WTC11 (cell line): Measurements from ENCODE around the gene LHX2. TPM values are rescaled to one million over a fixed set of nuclear protein-coding genes. Genes with fewer than 3 reads are reported as not detected.

Experiments
- ATAC-seq: fragments of 200-7000 bp; cut with Tn5 transposase; 2 replicates; pipeline ENCODE4 v1.10.0; 2021; ENCODE audit warnings: mild to moderate bottlenecking, moderate library complexity
- CTCF ChIA-PET: fragments of 300-600 bp; sonication (Branson Sonifier 250); formaldehyde crosslinking; loops from one replicate; lab custom pipeline; 2021; ENCODE audit warnings: antibody characterized with exemption; lab: Charles Lee
- POLR2A ChIA-PET: fragments of 350-600 bp; sonication (Branson Sonifier 250); formaldehyde crosslinking; loops from one replicate; lab custom pipeline; 2021; ENCODE audit warnings: antibody characterized with exemption; lab: Charles Lee
- DNase-seq: peaks from one replicate; pipeline ENCODE4 v3.0.0; 2021; ENCODE audit warnings: low spot score
- H3K27ac Mint-ChIP-seq: 2 replicates; pipeline ENCODE4 v1.8.0; 2021; ENCODE audit warnings: mixed read lengths
- H3K27me3 Mint-ChIP-seq: 2 replicates; pipeline ENCODE4 v1.8.0; 2021; ENCODE audit warnings: low read depth, mild to moderate bottlenecking, moderate library complexity, mixed read lengths
- H3K36me3 Mint-ChIP-seq: 2 replicates; pipeline ENCODE4 v1.8.0; 2021; ENCODE audit warnings: mixed read lengths
- H3K4me1 Mint-ChIP-seq: 2 replicates; pipeline ENCODE4 v1.8.0; 2022; ENCODE audit warnings: mixed read lengths
- H3K4me3 Mint-ChIP-seq: 2 replicates; pipeline ENCODE4 v1.8.0; 2021; ENCODE audit warnings: mild to moderate bottlenecking, moderate library complexity, mixed read lengths
- H3K9me3 Mint-ChIP-seq: 2 replicates; pipeline ENCODE4 v1.8.0; 2021; ENCODE audit warnings: mixed read lengths
- CBFB ChIP-seq: sonication (generic); formaldehyde crosslinking; IDR thresholded peaks from 2 replicates; pipeline ENCODE4 v1.8.1; 2022; ENCODE audit warnings: mild to moderate bottlenecking, low read depth, missing genetic modification reagents
- CREB1 ChIP-seq: sonication (generic); formaldehyde crosslinking; IDR thresholded peaks from 2 replicates; pipeline ENCODE4 v1.8.0; 2023; ENCODE audit warnings: mild to moderate bottlenecking, missing genetic modification reagents
- CREM ChIP-seq: sonication (generic); formaldehyde crosslinking; IDR thresholded peaks from 2 replicates; pipeline ENCODE4 v1.8.1; 2022; ENCODE audit warnings: mild to moderate bottlenecking, missing genetic modification reagents, moderate library complexity
- GABPB1 ChIP-seq: sonication (generic); formaldehyde crosslinking; IDR thresholded peaks from 2 replicates; pipeline ENCODE4 v1.8.1; 2023; ENCODE audit warnings: mild to moderate bottlenecking, missing genetic modification reagents
- MYBL2 ChIP-seq: sonication (generic); formaldehyde crosslinking; IDR thresholded peaks from 2 replicates; pipeline ENCODE4 v1.8.1; 2023; ENCODE audit warnings: mild to moderate bottlenecking, moderate library complexity, missing genetic modification reagents
- NFYB ChIP-seq: sonication (generic); formaldehyde crosslinking; conservative IDR thresholded peaks from 2 replicates; pipeline ENCODE4 v1.8.0; 2022; ENCODE audit warnings: low read depth, missing genetic modification reagents
- NR3C1 ChIP-seq: sonication (generic); formaldehyde crosslinking; conservative IDR thresholded peaks from 2 replicates; pipeline ENCODE4 v1.8.1; 2023; ENCODE audit warnings: low read depth, mild to moderate bottlenecking, missing genetic modification reagents
- ZNF671 ChIP-seq: fragments of 250-450 bp; sonication (Bioruptor Pico); IDR thresholded peaks from 2 replicates; pipeline ENCODE4 v1.8.0; 2021; ENCODE audit warnings: mild to moderate bottlenecking
- total RNA-seq: library from RNA; stranded (reverse); gene quantifications from 3 replicates; pipeline ENCODE4 v1.2.3, GENCODE V29; 2021
- TF ChIP-seq, protein P1 (sequence below): fragments of 200-600 bp; IDR thresholded peaks from 2 replicates; pipeline ENCODE4 v1.8.0; 2022; ENCODE audit warnings: antibody characterized with exemption
- TF ChIP-seq, protein P2 (sequence below): fragments of 250-450 bp; sonication (Bioruptor Pico); IDR thresholded peaks from 2 replicates; pipeline ENCODE4 v1.8.0; 2021; ENCODE audit warnings: mild to moderate bottlenecking
- TF ChIP-seq, protein P3 (sequence below): sonication (generic); formaldehyde crosslinking; IDR thresholded peaks from 2 replicates; pipeline ENCODE4 v1.8.1; 2023; ENCODE audit warnings: mild to moderate bottlenecking, missing genetic modification reagents, moderate library complexity
- TF ChIP-seq, protein P4 (sequence below): fragments of 250-450 bp; sonication (Bioruptor Pico); IDR thresholded peaks from 2 replicates; pipeline ENCODE4 v1.9.0; 2021; ENCODE audit warnings: mild to moderate bottlenecking
- TF ChIP-seq, protein P5 (sequence below): sonication (generic); formaldehyde crosslinking; IDR thresholded peaks from 2 replicates; pipeline ENCODE4 v1.8.1; 2023; ENCODE audit warnings: mild to moderate bottlenecking, missing genetic modification reagents
- TF ChIP-seq, protein P6 (sequence below): sonication (generic); formaldehyde crosslinking; IDR thresholded peaks from 2 replicates; pipeline ENCODE4 v1.8.0; 2022; ENCODE audit warnings: mild to moderate bottlenecking, missing genetic modification reagents
- TF ChIP-seq, protein P7 (sequence below): sonication (generic); formaldehyde crosslinking; IDR thresholded peaks from 2 replicates; pipeline ENCODE4 v1.8.0; 2022; ENCODE audit warnings: mild to moderate bottlenecking, missing genetic modification reagents
- TF ChIP-seq, protein P8 (sequence below): sonication (generic); formaldehyde crosslinking; IDR thresholded peaks from 2 replicates; pipeline ENCODE4 v1.8.1; 2023; ENCODE audit warnings: mild to moderate bottlenecking, missing genetic modification reagents
- TF ChIP-seq, protein P9 (sequence below): sonication (generic); formaldehyde crosslinking; IDR thresholded peaks from 2 replicates; pipeline ENCODE4 v1.8.0; 2022; ENCODE audit warnings: mild to moderate bottlenecking, missing genetic modification reagents
- TF ChIP-seq, protein P10 (sequence below): sonication (generic); formaldehyde crosslinking; IDR thresholded peaks from 2 replicates; pipeline ENCODE4 v1.8.1; 2023; ENCODE audit warnings: mild to moderate bottlenecking, missing genetic modification reagents, moderate library complexity

The LHX2 gene
- total RNA-seq, 1 experiment from 2014 or later, result 0.42 TPM

DNA sequence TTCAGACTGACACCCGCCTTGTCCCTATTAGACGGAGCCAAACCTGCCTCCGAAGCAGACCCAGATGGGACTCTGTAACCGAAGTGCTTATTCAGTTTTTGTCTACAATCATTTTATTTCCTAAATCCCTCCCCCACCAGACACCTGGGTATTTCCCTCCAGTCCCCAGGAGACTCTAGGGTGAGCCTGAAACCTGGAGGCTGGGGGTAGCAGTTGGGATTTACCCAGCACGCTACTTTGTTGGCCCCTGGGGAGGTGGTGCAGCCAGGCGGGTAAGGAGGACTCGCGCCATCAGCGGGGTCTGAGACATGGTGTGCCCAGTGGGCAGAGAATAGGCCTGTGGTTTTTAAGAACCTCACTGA is 1.3 kb upstream of the LHX2 start:
- Mint-ChIP-seq H3K27ac (no peak overlapping the region), H3K9me3 (no peaks in the 10 kb centered on the region), H3K27me3 (peaks cover 96% of the 10 kb centered on the region), H3K36me3 (no peaks in the 10 kb centered on the region), H3K4me3 (peak overlapping the region; percentile 64), H3K4me1 (peaks cover 61% of the 10 kb centered on the region)
- no peak for ATAC-seq
- CTCF ChIA-PET, result interaction anchor here (1.5 to 4.3 kb wide), 2 partner anchors 31 to 286 kb away, joined by 3 to 35 read pairs; no protein-coding TSS in a partner anchor
- DNase-seq, result no peak
- POLR2A ChIA-PET, result no interaction called here
- TF ChIP-seq ZNF671 (no peak), CBFB (no peak), NR3C1 (CRISPR knock-in tag) (no peak), CREB1 (no peak), GABPB1 (CRISPR knock-in tag) (no peak), NFYB (no peak), CREM (CRISPR knock-in tag) (no peak), MYBL2 (CRISPR knock-in tag) (no peak)
- TF ChIP-seq, protein P1, sequence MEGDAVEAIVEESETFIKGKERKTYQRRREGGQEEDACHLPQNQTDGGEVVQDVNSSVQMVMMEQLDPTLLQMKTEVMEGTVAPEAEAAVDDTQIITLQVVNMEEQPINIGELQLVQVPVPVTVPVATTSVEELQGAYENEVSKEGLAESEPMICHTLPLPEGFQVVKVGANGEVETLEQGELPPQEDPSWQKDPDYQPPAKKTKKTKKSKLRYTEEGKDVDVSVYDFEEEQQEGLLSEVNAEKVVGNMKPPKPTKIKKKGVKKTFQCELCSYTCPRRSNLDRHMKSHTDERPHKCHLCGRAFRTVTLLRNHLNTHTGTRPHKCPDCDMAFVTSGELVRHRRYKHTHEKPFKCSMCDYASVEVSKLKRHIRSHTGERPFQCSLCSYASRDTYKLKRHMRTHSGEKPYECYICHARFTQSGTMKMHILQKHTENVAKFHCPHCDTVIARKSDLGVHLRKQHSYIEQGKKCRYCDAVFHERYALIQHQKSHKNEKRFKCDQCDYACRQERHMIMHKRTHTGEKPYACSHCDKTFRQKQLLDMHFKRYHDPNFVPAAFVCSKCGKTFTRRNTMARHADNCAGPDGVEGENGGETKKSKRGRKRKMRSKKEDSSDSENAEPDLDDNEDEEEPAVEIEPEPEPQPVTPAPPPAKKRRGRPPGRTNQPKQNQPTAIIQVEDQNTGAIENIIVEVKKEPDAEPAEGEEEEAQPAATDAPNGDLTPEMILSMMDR, result no peak
- TF ChIP-seq, protein P2, sequence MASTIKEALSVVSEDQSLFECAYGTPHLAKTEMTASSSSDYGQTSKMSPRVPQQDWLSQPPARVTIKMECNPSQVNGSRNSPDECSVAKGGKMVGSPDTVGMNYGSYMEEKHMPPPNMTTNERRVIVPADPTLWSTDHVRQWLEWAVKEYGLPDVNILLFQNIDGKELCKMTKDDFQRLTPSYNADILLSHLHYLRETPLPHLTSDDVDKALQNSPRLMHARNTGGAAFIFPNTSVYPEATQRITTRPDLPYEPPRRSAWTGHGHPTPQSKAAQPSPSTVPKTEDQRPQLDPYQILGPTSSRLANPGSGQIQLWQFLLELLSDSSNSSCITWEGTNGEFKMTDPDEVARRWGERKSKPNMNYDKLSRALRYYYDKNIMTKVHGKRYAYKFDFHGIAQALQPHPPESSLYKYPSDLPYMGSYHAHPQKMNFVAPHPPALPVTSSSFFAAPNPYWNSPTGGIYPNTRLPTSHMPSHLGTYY (CRISPR knock-in tag), result no peak
- TF ChIP-seq, protein P3, sequence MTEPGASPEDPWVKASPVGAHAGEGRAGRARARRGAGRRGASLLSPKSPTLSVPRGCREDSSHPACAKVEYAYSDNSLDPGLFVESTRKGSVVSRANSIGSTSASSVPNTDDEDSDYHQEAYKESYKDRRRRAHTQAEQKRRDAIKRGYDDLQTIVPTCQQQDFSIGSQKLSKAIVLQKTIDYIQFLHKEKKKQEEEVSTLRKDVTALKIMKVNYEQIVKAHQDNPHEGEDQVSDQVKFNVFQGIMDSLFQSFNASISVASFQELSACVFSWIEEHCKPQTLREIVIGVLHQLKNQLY, result no peak
- TF ChIP-seq, protein P4, sequence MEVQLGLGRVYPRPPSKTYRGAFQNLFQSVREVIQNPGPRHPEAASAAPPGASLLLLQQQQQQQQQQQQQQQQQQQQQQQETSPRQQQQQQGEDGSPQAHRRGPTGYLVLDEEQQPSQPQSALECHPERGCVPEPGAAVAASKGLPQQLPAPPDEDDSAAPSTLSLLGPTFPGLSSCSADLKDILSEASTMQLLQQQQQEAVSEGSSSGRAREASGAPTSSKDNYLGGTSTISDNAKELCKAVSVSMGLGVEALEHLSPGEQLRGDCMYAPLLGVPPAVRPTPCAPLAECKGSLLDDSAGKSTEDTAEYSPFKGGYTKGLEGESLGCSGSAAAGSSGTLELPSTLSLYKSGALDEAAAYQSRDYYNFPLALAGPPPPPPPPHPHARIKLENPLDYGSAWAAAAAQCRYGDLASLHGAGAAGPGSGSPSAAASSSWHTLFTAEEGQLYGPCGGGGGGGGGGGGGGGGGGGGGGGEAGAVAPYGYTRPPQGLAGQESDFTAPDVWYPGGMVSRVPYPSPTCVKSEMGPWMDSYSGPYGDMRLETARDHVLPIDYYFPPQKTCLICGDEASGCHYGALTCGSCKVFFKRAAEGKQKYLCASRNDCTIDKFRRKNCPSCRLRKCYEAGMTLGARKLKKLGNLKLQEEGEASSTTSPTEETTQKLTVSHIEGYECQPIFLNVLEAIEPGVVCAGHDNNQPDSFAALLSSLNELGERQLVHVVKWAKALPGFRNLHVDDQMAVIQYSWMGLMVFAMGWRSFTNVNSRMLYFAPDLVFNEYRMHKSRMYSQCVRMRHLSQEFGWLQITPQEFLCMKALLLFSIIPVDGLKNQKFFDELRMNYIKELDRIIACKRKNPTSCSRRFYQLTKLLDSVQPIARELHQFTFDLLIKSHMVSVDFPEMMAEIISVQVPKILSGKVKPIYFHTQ (CRISPR knock-in tag), result no peak
- TF ChIP-seq, protein P5, sequence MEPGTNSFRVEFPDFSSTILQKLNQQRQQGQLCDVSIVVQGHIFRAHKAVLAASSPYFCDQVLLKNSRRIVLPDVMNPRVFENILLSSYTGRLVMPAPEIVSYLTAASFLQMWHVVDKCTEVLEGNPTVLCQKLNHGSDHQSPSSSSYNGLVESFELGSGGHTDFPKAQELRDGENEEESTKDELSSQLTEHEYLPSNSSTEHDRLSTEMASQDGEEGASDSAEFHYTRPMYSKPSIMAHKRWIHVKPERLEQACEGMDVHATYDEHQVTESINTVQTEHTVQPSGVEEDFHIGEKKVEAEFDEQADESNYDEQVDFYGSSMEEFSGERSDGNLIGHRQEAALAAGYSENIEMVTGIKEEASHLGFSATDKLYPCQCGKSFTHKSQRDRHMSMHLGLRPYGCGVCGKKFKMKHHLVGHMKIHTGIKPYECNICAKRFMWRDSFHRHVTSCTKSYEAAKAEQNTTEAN (CRISPR knock-in tag), result no peak
- TF ChIP-seq, protein P6, sequence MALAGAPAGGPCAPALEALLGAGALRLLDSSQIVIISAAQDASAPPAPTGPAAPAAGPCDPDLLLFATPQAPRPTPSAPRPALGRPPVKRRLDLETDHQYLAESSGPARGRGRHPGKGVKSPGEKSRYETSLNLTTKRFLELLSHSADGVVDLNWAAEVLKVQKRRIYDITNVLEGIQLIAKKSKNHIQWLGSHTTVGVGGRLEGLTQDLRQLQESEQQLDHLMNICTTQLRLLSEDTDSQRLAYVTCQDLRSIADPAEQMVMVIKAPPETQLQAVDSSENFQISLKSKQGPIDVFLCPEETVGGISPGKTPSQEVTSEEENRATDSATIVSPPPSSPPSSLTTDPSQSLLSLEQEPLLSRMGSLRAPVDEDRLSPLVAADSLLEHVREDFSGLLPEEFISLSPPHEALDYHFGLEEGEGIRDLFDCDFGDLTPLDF, result no peak
- TF ChIP-seq, protein P7, sequence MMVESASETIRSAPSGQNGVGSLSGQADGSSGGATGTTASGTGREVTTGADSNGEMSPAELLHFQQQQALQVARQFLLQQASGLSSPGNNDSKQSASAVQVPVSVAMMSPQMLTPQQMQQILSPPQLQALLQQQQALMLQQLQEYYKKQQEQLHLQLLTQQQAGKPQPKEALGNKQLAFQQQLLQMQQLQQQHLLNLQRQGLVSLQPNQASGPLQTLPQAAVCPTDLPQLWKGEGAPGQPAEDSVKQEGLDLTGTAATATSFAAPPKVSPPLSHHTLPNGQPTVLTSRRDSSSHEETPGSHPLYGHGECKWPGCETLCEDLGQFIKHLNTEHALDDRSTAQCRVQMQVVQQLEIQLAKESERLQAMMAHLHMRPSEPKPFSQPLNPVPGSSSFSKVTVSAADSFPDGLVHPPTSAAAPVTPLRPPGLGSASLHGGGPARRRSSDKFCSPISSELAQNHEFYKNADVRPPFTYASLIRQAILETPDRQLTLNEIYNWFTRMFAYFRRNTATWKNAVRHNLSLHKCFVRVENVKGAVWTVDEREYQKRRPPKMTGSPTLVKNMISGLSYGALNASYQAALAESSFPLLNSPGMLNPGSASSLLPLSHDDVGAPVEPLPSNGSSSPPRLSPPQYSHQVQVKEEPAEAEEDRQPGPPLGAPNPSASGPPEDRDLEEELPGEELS (CRISPR knock-in tag), result no peak
- TF ChIP-seq, protein P8, sequence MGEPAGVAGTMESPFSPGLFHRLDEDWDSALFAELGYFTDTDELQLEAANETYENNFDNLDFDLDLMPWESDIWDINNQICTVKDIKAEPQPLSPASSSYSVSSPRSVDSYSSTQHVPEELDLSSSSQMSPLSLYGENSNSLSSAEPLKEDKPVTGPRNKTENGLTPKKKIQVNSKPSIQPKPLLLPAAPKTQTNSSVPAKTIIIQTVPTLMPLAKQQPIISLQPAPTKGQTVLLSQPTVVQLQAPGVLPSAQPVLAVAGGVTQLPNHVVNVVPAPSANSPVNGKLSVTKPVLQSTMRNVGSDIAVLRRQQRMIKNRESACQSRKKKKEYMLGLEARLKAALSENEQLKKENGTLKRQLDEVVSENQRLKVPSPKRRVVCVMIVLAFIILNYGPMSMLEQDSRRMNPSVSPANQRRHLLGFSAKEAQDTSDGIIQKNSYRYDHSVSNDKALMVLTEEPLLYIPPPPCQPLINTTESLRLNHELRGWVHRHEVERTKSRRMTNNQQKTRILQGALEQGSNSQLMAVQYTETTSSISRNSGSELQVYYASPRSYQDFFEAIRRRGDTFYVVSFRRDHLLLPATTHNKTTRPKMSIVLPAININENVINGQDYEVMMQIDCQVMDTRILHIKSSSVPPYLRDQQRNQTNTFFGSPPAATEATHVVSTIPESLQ, result no peak
- TF ChIP-seq, protein P9, sequence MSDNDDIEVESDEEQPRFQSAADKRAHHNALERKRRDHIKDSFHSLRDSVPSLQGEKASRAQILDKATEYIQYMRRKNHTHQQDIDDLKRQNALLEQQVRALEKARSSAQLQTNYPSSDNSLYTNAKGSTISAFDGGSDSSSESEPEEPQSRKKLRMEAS (CRISPR knock-in tag), result no peak
- TF ChIP-seq, protein P10, sequence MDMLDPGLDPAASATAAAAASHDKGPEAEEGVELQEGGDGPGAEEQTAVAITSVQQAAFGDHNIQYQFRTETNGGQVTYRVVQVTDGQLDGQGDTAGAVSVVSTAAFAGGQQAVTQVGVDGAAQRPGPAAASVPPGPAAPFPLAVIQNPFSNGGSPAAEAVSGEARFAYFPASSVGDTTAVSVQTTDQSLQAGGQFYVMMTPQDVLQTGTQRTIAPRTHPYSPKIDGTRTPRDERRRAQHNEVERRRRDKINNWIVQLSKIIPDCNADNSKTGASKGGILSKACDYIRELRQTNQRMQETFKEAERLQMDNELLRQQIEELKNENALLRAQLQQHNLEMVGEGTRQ (CRISPR knock-in tag), result no peak
